SK-N-MC (cell line): ENCODE measurements around the gene LARGE1.

Source experiments
- DNase-seq: peaks from one replicate; pipeline ENCODE4 v3.0.0-alpha.2; 2011; ENCODE audit warnings: low read depth, low spot score
- H3K27ac ChIP-seq: fragments of 200-600 bp; sonication (generic); 2 replicates; pipeline ENCODE4 v1.5.1; 2016; ENCODE audit warnings: mixed run types
- H3K36me3 ChIP-seq: fragments of 200-600 bp; sonication (generic); 2 replicates; pipeline ENCODE4 v1.6.1; 2017; ENCODE audit warnings: antibody characterized with exemption, low read length, mixed read lengths; ENCODE audit not compliant: insufficient read depth
- H3K4me3 ChIP-seq: fragments of 200-600 bp; sonication (generic); 2 replicates; pipeline ENCODE4 v1.5.1; 2016
- H3K9ac ChIP-seq: fragments of 200-600 bp; sonication (generic); 2 replicates; pipeline ENCODE4 v1.8.0; 2017; ENCODE audit warnings: mixed run types, mixed read lengths; ENCODE audit not compliant: insufficient read length
- H3K9me3 ChIP-seq: fragments of 200-600 bp; sonication (generic); 2 replicates; pipeline ENCODE4 v1.6.1; 2017; ENCODE audit warnings: low read depth, mild to moderate bottlenecking, antibody characterized with exemption, low read length, moderate library complexity, mixed read lengths
- EZH2 ChIP-seq: fragments of 200-600 bp; sonication (generic); IDR thresholded peaks from one replicate; pipeline ENCODE4 v1.6.1; 2017; ENCODE audit warnings: antibody characterized with exemption
- FOXP2 ChIP-seq: optimal IDR thresholded peaks from 2 replicates; pipeline ENCODE3; 2011; ENCODE audit warnings: mild to moderate bottlenecking, moderate library complexity; ENCODE audit not compliant: insufficient read depth; ENCODE audit errors: extremely low read length, control extremely low read depth
- POLR2AphosphoS5 ChIP-seq: IDR thresholded peaks from 2 replicates; pipeline ENCODE4 v1.6.1; 2012; ENCODE audit warnings: mild to moderate bottlenecking, low read depth, low read length, borderline replicate concordance

The LARGE1 gene

DNA sequence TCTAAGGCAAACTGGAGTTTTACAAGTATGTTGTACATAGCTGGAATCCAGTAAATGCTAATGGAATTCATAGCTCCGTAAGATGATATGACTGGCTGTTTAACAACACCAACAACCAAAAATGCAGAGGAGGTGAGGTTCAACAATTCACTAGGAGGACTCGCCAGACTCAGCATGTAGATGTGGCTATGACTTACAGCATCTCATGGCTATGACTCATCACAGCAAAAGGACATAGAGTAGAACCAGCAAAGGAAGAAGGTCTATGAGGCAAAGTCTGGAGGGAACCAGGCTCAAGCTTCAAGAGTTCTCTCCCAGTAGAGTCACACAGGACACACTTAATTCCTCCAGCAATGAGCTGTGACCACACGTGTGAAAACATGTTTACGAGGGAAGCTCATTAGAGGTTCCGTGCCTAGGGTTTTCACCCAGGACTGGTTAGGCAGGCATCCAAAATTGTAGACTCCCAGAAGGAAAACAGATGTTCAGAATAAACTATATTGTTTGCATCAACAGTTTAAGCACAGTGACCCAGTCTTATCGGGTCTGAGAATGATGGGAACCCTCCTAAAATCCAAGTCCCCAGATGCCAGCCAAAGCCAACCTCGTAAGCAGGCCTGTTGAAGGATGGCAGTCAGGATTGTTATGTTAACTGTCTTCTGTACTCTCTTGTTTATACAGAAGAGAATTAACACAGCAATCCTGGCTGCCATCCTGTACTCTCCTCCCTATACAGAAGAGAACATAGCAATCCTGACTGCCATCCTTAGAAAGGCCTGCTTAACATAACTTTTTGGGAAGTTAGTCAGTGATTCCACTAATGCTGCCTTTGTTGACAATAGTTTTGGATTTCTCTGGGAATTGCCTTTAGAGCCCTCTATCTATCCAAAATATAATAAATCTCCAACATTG is 116.6 kb downstream of the LARGE1 start:
- TF ChIP-seq FOXP2 (no peak), POLR2AphosphoS5 (no peak), EZH2 (no peak)
- Histone ChIP-seq H3K4me3 (no peak overlapping the region), H3K9me3 (no peaks in the 10 kb centered on the region), H3K9ac (no peak overlapping the region), H3K27ac (no peak overlapping the region), H3K36me3 (no peaks in the 10 kb centered on the region)
- no peak for DNase-seq

GRCh38 chr22:33798401-33798800 is 121.9 kb downstream of the LARGE1 start:
- no peaks in the 10 kb centered on the region for H3K36me3 ChIP-seq
- no peaks in the 10 kb centered on the region for H3K9me3 ChIP-seq
- TF ChIP-seq POLR2AphosphoS5 (no peak), EZH2 (no peak), FOXP2 (no peak)

GRCh38 chr22:33796494-33796893 is 123.8 kb downstream of the LARGE1 start:
- no peaks in the 10 kb centered on the region for H3K9me3 ChIP-seq
- no peak for DNase-seq
- TF ChIP-seq FOXP2 = no peak
- TF ChIP-seq EZH2 = no peak
- TF ChIP-seq POLR2AphosphoS5 = no peak
- H3K36me3 ChIP-seq = no peaks in the 10 kb centered on the region
- no peak overlapping the region for H3K27ac ChIP-seq
- H3K9ac ChIP-seq = no peak overlapping the region
- no peak overlapping the region for H3K4me3 ChIP-seq

More at GRCh38 chr22:33798401-33798800, 121.9 kb downstream of the LARGE1 start:
- H3K4me3 ChIP-seq = no peak overlapping the region
- H3K27ac ChIP-seq = no peak overlapping the region
- H3K9ac ChIP-seq = no peak overlapping the region
- no peak for DNase-seq

- no peak overlapping the region for H3K4me3 ChIP-seq
- no peak overlapping the region for H3K27ac ChIP-seq
- no peaks in the 10 kb centered on the region for H3K9me3 ChIP-seq
- no peaks in the 10 kb centered on the region for H3K36me3 ChIP-seq
- no peak overlapping the region for H3K9ac ChIP-seq
- TF ChIP-seq EZH2 (no peak), FOXP2 (no peak), POLR2AphosphoS5 (no peak)
- DNase-seq = no peak
These were observed 126.8 kb downstream of the LARGE1 start for GRCh38 chr22:33793475-33793874.

DNA sequence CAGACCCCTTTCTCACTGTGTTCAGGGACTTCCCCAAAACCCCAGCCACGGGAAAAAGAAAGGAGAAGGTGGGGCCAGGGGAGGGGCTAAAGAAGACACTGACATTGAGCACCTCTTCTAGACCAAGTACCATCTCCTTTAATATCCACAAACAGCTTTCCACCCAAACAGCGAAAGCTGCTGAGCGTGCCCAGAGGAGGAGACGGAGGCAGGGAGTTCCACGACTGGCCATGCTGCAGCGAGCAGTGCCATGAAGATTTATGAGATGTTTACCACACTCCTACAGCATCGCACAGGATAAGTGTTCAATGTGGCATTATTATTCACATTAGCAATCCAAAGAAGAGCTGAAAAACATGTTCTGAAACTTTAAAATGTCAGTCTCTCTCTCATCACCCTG is 127.4 kb downstream of the LARGE1 start:
- TF ChIP-seq POLR2AphosphoS5 (no peak), FOXP2 (no peak), EZH2 (no peak)
- no peak for DNase-seq
- no peaks in the 10 kb centered on the region for H3K36me3 ChIP-seq
- H3K4me3 ChIP-seq = no peak overlapping the region
- H3K27ac ChIP-seq = no peak overlapping the region
- no peak overlapping the region for H3K9ac ChIP-seq
- H3K9me3 ChIP-seq = no peaks in the 10 kb centered on the region

DNA sequence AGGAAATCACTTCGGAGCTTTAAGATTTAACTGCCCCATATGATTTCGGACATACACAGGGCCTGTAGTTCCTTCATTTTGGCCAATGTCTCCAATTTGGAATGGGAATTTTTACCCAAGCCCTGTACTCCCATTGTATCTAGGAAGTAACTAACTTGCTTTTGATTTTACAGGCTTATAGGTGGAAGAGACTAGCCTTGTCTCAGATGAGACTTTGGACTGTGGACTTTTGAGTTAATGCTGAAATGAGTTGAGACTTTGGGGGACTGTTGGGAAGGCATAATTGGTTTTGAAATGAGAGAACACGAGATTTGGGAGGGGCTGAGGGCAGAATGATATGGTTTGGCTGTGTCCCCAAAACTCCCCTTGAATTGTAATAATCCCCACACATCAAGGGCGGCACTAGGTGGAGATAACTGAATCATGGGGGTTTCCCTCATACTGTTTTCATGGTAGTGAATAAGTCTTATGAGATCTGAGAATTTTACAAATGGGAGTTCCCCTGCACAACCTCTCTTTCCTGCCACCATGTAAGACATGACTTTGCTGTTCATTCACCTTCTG is 130.5 kb downstream of the LARGE1 start:
- TF ChIP-seq POLR2AphosphoS5 (no peak), FOXP2 (no peak), EZH2 (no peak)
- DNase-seq = no peak
- Histone ChIP-seq H3K27ac (no peak overlapping the region), H3K9me3 (no peaks in the 10 kb centered on the region), H3K36me3 (no peaks in the 10 kb centered on the region), H3K9ac (no peak overlapping the region), H3K4me3 (no peak overlapping the region)

DNA sequence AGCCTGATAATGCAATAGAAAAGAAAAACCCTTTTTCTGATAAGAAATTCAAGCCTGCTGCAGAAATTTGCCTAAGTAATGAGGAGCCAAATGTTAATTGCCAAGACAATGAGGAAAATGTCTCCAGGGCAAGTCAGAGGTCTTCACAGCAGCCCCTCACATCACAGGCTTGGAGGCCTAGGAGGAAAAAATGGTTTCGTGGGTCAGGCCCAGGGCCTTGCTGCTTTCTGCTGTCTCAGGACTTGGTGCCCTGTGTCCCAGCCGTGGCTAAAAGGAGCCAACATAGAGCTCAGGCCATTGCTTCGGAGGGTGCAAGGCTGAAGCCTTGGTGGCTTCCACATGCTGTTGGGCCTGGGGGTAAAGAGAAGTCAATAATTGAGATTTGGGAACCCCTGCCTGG is 131.3 kb downstream of the LARGE1 start:
- DNase-seq = no peak
- Histone ChIP-seq H3K9me3 (no peaks in the 10 kb centered on the region), H3K4me3 (no peak overlapping the region), H3K36me3 (no peaks in the 10 kb centered on the region), H3K9ac (no peak overlapping the region), H3K27ac (no peak overlapping the region)
- no peak for TF ChIP-seq FOXP2

GRCh38 chr22:33787645-33788456 is 132.4 kb downstream of the LARGE1 start:
- Histone ChIP-seq H3K9ac (no peak overlapping the region), H3K4me3 (no peak overlapping the region), H3K36me3 (no peaks in the 10 kb centered on the region), H3K9me3 (no peaks in the 10 kb centered on the region), H3K27ac (no peak overlapping the region)
- DNase-seq = no peak
- TF ChIP-seq POLR2AphosphoS5 (no peak), EZH2 (no peak), FOXP2 (no peak)
